Mucosa of stomach (tissue), 1 donor: Measurements from ENCODE around the gene KHNYN.
A peak's percentile ranks its signal among the peaks of the same experiment; 100 is the strongest.
"Not testable (repeated sequence)": the region's sequence is repeated elsewhere in the genome, so short reads cannot be mapped to it uniquely, and the experiment has no call there.

Experiments
- H3K27me3 ChIP-seq: one replicate; pipeline ENCODE4 v1.7.0; 2013; ENCODE audit warnings: mild to moderate bottlenecking, low read length; ENCODE audit not compliant: control insufficient read depth, insufficient read depth
- H3K36me3 ChIP-seq: one replicate; pipeline ENCODE4 v1.7.0; 2013; ENCODE audit warnings: low read length; ENCODE audit not compliant: control insufficient read depth, insufficient read depth
- H3K4me1 ChIP-seq: one replicate; pipeline ENCODE4 v1.7.0; 2013; ENCODE audit warnings: mild to moderate bottlenecking, low read length; ENCODE audit not compliant: control insufficient read depth, insufficient read depth
- H3K4me3 ChIP-seq: one replicate; pipeline ENCODE4 v1.7.0; 2013; ENCODE audit warnings: low read length
- H3K9ac ChIP-seq: one replicate; pipeline ENCODE4 v1.7.0; 2013; ENCODE audit warnings: mild to moderate bottlenecking, low read length, moderate library complexity
- H3K9me3 ChIP-seq: one replicate; pipeline ENCODE4 v1.7.0; 2013; ENCODE audit warnings: mild to moderate bottlenecking, low read length, moderate library complexity; ENCODE audit not compliant: control insufficient read depth
- donor health status: Pancreatic carcinoma.

KHNYN gene

GRCh38 chr14:24438223-24439097 lies 8.7 kb downstream of the KHNYN start:
- Histone ChIP-seq H3K27me3 (no peaks in the 10 kb centered on the region), H3K4me3 (no peak overlapping the region), H3K36me3 (peaks cover 33% of the 10 kb centered on the region), H3K4me1 (peaks cover 21% of the 10 kb centered on the region), H3K9ac (no peak overlapping the region), H3K9me3 (no peaks in the 10 kb centered on the region)

GRCh38 chr14:24439257-24439656 lies 9.5 kb downstream of the KHNYN start:
- Histone ChIP-seq H3K9me3 (no peaks in the 10 kb centered on the region), H3K9ac (no peak overlapping the region), H3K36me3 (peaks cover 30% of the 10 kb centered on the region), H3K4me3 (no peak overlapping the region), H3K4me1 (peaks cover 21% of the 10 kb centered on the region), H3K27me3 (no peaks in the 10 kb centered on the region)

GRCh38 chr14:24439830-24440605 lies 10.3 kb downstream of the KHNYN start:
- Histone ChIP-seq H3K4me3 (no peak overlapping the region), H3K4me1 (peaks cover 21% of the 10 kb centered on the region), H3K36me3 (peaks cover 28% of the 10 kb centered on the region), H3K9me3 (no peaks in the 10 kb centered on the region), H3K9ac (no peak overlapping the region), H3K27me3 (no peaks in the 10 kb centered on the region)

- peaks cover 21% of the 10 kb centered on the region for H3K4me1 ChIP-seq
- no peaks in the 10 kb centered on the region for H3K27me3 ChIP-seq
- H3K4me3 ChIP-seq, result no peak overlapping the region
- no peak overlapping the region for H3K9ac ChIP-seq
- peaks cover 28% of the 10 kb centered on the region for H3K36me3 ChIP-seq
- H3K9me3 ChIP-seq, result no peaks in the 10 kb centered on the region
Observed at GRCh38 chr14:24440606-24441399, 11.0 kb downstream of the KHNYN start.

- Histone ChIP-seq H3K9ac (peak overlapping the region; percentile 91), H3K4me1 (peaks cover 21% of the 10 kb centered on the region), H3K36me3 (peaks cover 22% of the 10 kb centered on the region), H3K4me3 (no peak overlapping the region), H3K9me3 (no peaks in the 10 kb centered on the region), H3K27me3 (no peaks in the 10 kb centered on the region)
Observed at GRCh38 chr14:24441485-24441884, 11.7 kb downstream of the KHNYN start.

GRCh38 chr14:24441904-24442239 lies 12.1 kb downstream of the KHNYN start:
- Histone ChIP-seq H3K27me3 (no peaks in the 10 kb centered on the region), H3K4me3 (peak overlapping the region; percentile 61), H3K4me1 (peaks cover 19% of the 10 kb centered on the region), H3K36me3 (peaks cover 20% of the 10 kb centered on the region), H3K9me3 (no peaks in the 10 kb centered on the region), H3K9ac (peak overlapping the region; percentile 91)

- peaks cover 17% of the 10 kb centered on the region for H3K4me1 ChIP-seq
- H3K27me3 ChIP-seq, result no peaks in the 10 kb centered on the region
- H3K9me3 ChIP-seq, result no peaks in the 10 kb centered on the region
- peak within 1 kb of the TSS; percentile 91 for H3K9ac ChIP-seq
- H3K4me3 ChIP-seq, result peak within 1 kb of the TSS; percentile 61
- H3K36me3 ChIP-seq, result peaks cover 15% of the 10 kb centered on the region
Observed at GRCh38 chr14:24442240-24443052, 12.7 kb downstream of the KHNYN start, which contains the start of gene SDR39U1. Gene SDR39U1 (minus strand): TSS chr14:24442776. CDS start chr14:24442769, 7 bp downstream.

GRCh38 chr14:24443053-24443665 lies 13.4 kb downstream of the KHNYN start:
- Histone ChIP-seq H3K4me3 (peak overlapping the region; percentile 61), H3K4me1 (peaks cover 17% of the 10 kb centered on the region), H3K36me3 (peaks cover 11% of the 10 kb centered on the region), H3K27me3 (no peaks in the 10 kb centered on the region), H3K9ac (peak overlapping the region; percentile 91), H3K9me3 (no peaks in the 10 kb centered on the region)

GRCh38 chr14:24450828-24451227 lies 21.1 kb downstream of the KHNYN start:
- not testable (repeated sequence) for H3K9me3 ChIP-seq, H3K9ac ChIP-seq, H3K27me3 ChIP-seq, H3K4me3 ChIP-seq, H3K36me3 ChIP-seq, H3K4me1 ChIP-seq

- no peaks in the 10 kb centered on the region for H3K9me3 ChIP-seq
- H3K36me3 ChIP-seq, result no peaks in the 10 kb centered on the region
- no peak overlapping the region for H3K9ac ChIP-seq
- H3K4me1 ChIP-seq, result no peaks in the 10 kb centered on the region
- no peak overlapping the region for H3K4me3 ChIP-seq
- no peaks in the 10 kb centered on the region for H3K27me3 ChIP-seq
Observed at GRCh38 chr14:24456980-24457379, 27.2 kb downstream of the KHNYN start.

GRCh38 chr14:24458736-24459135 lies 29.0 kb downstream of the KHNYN start:
- Histone ChIP-seq H3K4me1 (no peaks in the 10 kb centered on the region), H3K4me3 (no peak overlapping the region), H3K27me3 (no peaks in the 10 kb centered on the region), H3K9ac (no peak overlapping the region), H3K36me3 (no peaks in the 10 kb centered on the region), H3K9me3 (no peaks in the 10 kb centered on the region)
